K562 (cell line): ENCODE measurements around the gene GRB14.

Experiments used
- CHD2 ChIP-seq: IDR thresholded peaks from 2 replicates; pipeline ENCODE4 v1.6.1; 2011; ENCODE audit warnings: low read depth, low read length
- CTCF ChIP-seq, 3 experiments: IDR thresholded peaks in 2 of 3; conservative IDR thresholded peaks in 1 of 3; 2 replicates each; pipeline ENCODE4 v1.5.1; 2011 to 2012; ENCODE audit warnings: low read length in 3 of 3, mild to moderate bottlenecking in 3 of 3, control low read depth in 2 of 3, improper control_type of control experiment in 1 of 3, inconsistent platforms in 1 of 3, low read depth in 1 of 3, mixed read lengths in 1 of 3, moderate library complexity in 1 of 3; ENCODE audit not compliant: insufficient read depth in 2 of 3
- ESRRB ChIP-seq: fragments of 250-450 bp; sonication (Bioruptor Pico); IDR thresholded peaks from 2 replicates; pipeline ENCODE4 v1.5.0; 2020; ENCODE audit warnings: mild to moderate bottlenecking, moderate library complexity, borderline replicate concordance
- GATAD2A ChIP-seq: fragments of 450-650 bp; IDR thresholded peaks from 2 replicates; pipeline ENCODE4 v1.6.1; 2017
- GTF2A2 ChIP-seq: IDR thresholded peaks from 2 replicates; pipeline ENCODE4 v1.6.1; 2016; ENCODE audit warnings: mild to moderate bottlenecking, missing genetic modification characterization, missing compliant biosample characterization
- HMG20B ChIP-seq: fragments of 250-450 bp; sonication (Bioruptor Pico); IDR thresholded peaks from 2 replicates; pipeline ENCODE4 v1.5.0; 2021; ENCODE audit warnings: mild to moderate bottlenecking
- IRF2 ChIP-seq: sonication (generic); formaldehyde crosslinking; IDR thresholded peaks from 2 replicates; pipeline ENCODE4 v1.8.1; 2022; ENCODE audit warnings: mild to moderate bottlenecking, missing genetic modification reagents
- MYC ChIP-seq, 2 experiments: fragments of 250-450 bp in 1 of 2; sonication (Bioruptor Pico) in 1 of 2; IDR thresholded peaks; 2 replicates each; pipeline versions ENCODE4 v1.5.1 to v1.6.1; 2012 to 2021; ENCODE audit warnings: low read depth in 2 of 2, borderline replicate concordance in 1 of 2, improper control_type of control experiment in 1 of 2, low read length in 1 of 2, mild to moderate bottlenecking in 1 of 2, moderate library complexity in 1 of 2
- NCOR1 ChIP-seq: fragments of 450-650 bp; IDR thresholded peaks from 2 replicates; pipeline ENCODE4 v1.6.1; 2016; ENCODE audit warnings: mild to moderate bottlenecking, moderate library complexity
- POLR2AphosphoS2 ChIP-seq: IDR thresholded peaks from 2 replicates; pipeline ENCODE4 v1.6.1; 2012; ENCODE audit warnings: low read length, improper control_type of control experiment
- SMAD3 ChIP-seq: fragments of 450-650 bp; formaldehyde crosslinking; conservative IDR thresholded peaks from 2 replicates; pipeline ENCODE4 v1.4.0; 2020; ENCODE audit warnings: mild to moderate bottlenecking
- ZNF431 ChIP-seq: sonication (generic); formaldehyde crosslinking; IDR thresholded peaks from 2 replicates; pipeline ENCODE4 v1.8.0; 2022; ENCODE audit warnings: mild to moderate bottlenecking, missing genetic modification reagents
- TF ChIP-seq, protein P1 (sequence below): IDR thresholded peaks from 2 replicates; pipeline ENCODE4 v1.6.1; 2012; ENCODE audit warnings: low read depth, low read length, improper control_type of control experiment, borderline replicate concordance

GRCh38 chr2:164609790-164610189, 11.5 kb downstream of the GRB14 start:
- no peak for TF ChIP-seq SMAD3 (CRISPR knock-in tag)
- TF ChIP-seq GTF2A2 (tag) = no peak
- TF ChIP-seq ZNF431 (CRISPR knock-in tag) = no peak
- TF ChIP-seq CHD2 = no peak
- no peak for TF ChIP-seq MYC (IDR thresholded peaks at IDR 0.05; ENCODE audit: low read depth, low read length)
- no peak for TF ChIP-seq MYC (CRISPR knock-in tag; IDR thresholded peaks at IDR 0.05; ENCODE audit: borderline replicate concordance, low read depth)
- no peak for TF ChIP-seq IRF2 (CRISPR knock-in tag)
- TF ChIP-seq, protein P1, sequence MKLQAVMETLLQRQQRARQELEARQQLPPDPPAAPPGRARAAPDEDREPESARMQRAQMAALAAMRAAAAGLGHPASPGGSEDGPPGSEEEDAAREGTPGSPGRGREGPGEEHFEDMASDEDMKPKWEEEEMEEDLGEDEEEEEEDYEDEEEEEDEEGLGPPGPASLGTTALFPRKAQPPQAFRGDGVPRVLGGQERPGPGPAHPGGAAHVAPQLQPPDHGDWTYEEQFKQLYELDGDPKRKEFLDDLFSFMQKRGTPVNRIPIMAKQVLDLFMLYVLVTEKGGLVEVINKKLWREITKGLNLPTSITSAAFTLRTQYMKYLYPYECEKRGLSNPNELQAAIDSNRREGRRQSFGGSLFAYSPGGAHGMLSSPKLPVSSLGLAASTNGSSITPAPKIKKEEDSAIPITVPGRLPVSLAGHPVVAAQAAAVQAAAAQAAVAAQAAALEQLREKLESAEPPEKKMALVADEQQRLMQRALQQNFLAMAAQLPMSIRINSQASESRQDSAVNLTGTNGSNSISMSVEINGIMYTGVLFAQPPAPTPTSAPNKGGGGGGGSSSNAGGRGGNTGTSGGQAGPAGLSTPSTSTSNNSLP = no peak
- TF ChIP-seq NCOR1 = no peak
- TF ChIP-seq CTCF (IDR thresholded peaks at IDR 0.05 in 2 of 3, conservative IDR thresholded peaks at IDR 0.05 in 1 of 3; ENCODE audit: insufficient read depth in 2 of 3, low read depth in 1 of 3, low read length in 3 of 3) = no peak
- no peak for TF ChIP-seq POLR2AphosphoS2
- TF ChIP-seq ESRRB (CRISPR knock-in tag) = no peak
- no peak for TF ChIP-seq HMG20B (CRISPR knock-in tag)
- TF ChIP-seq GATAD2A = no peak
